GM23338 (cell line): Measurements from ENCODE around the gene EEIG2. TPM values are rescaled to one million over a fixed set of nuclear protein-coding genes. Genes with fewer than 3 reads are reported as not detected.

Experiments used
- ATAC-seq: fragments of 200-7000 bp; cut with Tn5 transposase; 3 replicates; pipeline ENCODE4 v1.9.1; 2020
- DNase-seq: peaks from one replicate; pipeline ENCODE4 v3.0.0-alpha.2; 2015; ENCODE audit warnings: low spot score
- H2AFZ ChIP-seq: fragments of 200-600 bp; sonication (generic); 2 replicates; pipeline ENCODE4 v1.8.0; 2016; ENCODE audit warnings: antibody characterized with exemption, mild to moderate bottlenecking, moderate library complexity
- H3F3A ChIP-seq: fragments of 200-600 bp; sonication (generic); replicated peaks from 2 replicates; pipeline ENCODE4 v1.8.0; 2017; ENCODE audit warnings: antibody characterized with exemption, mixed run types, low read depth
- H3K27ac ChIP-seq: fragments of 200-600 bp; sonication (generic); 2 replicates; pipeline ENCODE4 v1.6.1; 2016; ENCODE audit warnings: low read depth
- H3K27me3 ChIP-seq: fragments of 200-600 bp; sonication (generic); 2 replicates; pipeline ENCODE4 v1.8.0; 2016; ENCODE audit warnings: mild to moderate bottlenecking, mixed run types, moderate library complexity; ENCODE audit not compliant: insufficient read depth
- H3K36me3 ChIP-seq: fragments of 200-600 bp; sonication (generic); 2 replicates; pipeline ENCODE4 v1.8.0; 2016; ENCODE audit warnings: mild to moderate bottlenecking; ENCODE audit not compliant: insufficient read depth
- H3K4me1 ChIP-seq: fragments of 200-600 bp; sonication (generic); 2 replicates; pipeline ENCODE4 v1.8.0; 2016; ENCODE audit warnings: mild to moderate bottlenecking, moderate library complexity; ENCODE audit not compliant: insufficient read depth
- H3K4me2 ChIP-seq: fragments of 200-600 bp; sonication (generic); 2 replicates; pipeline ENCODE4 v1.7.1; 2017; ENCODE audit warnings: mixed run types
- H3K4me3 ChIP-seq: fragments of 200-600 bp; sonication (generic); 2 replicates; pipeline ENCODE4 v1.6.1; 2016; ENCODE audit warnings: mixed run types
- H3K79me2 ChIP-seq: fragments of 200-600 bp; sonication (generic); replicated peaks from 2 replicates; pipeline ENCODE4 v1.8.0; 2017; ENCODE audit warnings: mild to moderate bottlenecking; ENCODE audit not compliant: insufficient read depth
- H3K9me2 ChIP-seq: fragments of 200-600 bp; sonication (generic); 2 replicates; pipeline ENCODE4 v1.8.0; 2017; ENCODE audit not compliant: insufficient read depth
- H4K20me1 ChIP-seq: fragments of 200-600 bp; sonication (generic); replicated peaks from 2 replicates; pipeline ENCODE4 v1.8.0; 2017; ENCODE audit warnings: mild to moderate bottlenecking; ENCODE audit not compliant: insufficient read depth
- H3K27ac Mint-ChIP-seq: 2 replicates; pipeline ENCODE4 v1.8.0; 2020; ENCODE audit warnings: inconsistent platforms, mild to moderate bottlenecking, moderate library complexity, mixed read lengths
- H3K27me3 Mint-ChIP-seq: 3 replicates; pipeline ENCODE4 v1.8.0; 2022; ENCODE audit warnings: low read depth, mild to moderate bottlenecking, moderate library complexity, mixed read lengths, inconsistent platforms; ENCODE audit not compliant: insufficient read depth, poor library complexity
- H3K36me3 Mint-ChIP-seq: 3 replicates; pipeline ENCODE4 v1.8.0; 2021; ENCODE audit warnings: low read depth, mild to moderate bottlenecking, inconsistent platforms, moderate library complexity, mixed read lengths
- H3K4me1 Mint-ChIP-seq: 3 replicates; pipeline ENCODE4 v1.8.0; 2020; ENCODE audit warnings: mild to moderate bottlenecking, inconsistent platforms, mixed read lengths
- H3K4me3 Mint-ChIP-seq: 3 replicates; pipeline ENCODE4 v1.8.0; 2021; ENCODE audit warnings: moderate library complexity, mild to moderate bottlenecking, inconsistent platforms, mixed read lengths
- H3K9me3 Mint-ChIP-seq: 3 replicates; pipeline ENCODE4 v1.8.0; 2020; ENCODE audit warnings: moderate library complexity, mild to moderate bottlenecking, inconsistent platforms, mixed read lengths
- CREB1 ChIP-seq: fragments of 250-450 bp; sonication (Bioruptor Pico); IDR thresholded peaks from 2 replicates; pipeline ENCODE4 v1.5.0; 2020; ENCODE audit warnings: low read depth, mild to moderate bottlenecking, moderate library complexity
- CTCF ChIP-seq, 2 experiments: fragments of 200-600 bp in 1 of 2; sonication (generic) in 1 of 2; conservative IDR thresholded peaks; 2 replicates each; pipeline versions ENCODE4 v1.5.1 to v1.6.1; 2016 to 2017; ENCODE audit warnings: antibody characterized with exemption in 2 of 2, low read depth in 2 of 2, mild to moderate bottlenecking in 2 of 2, moderate library complexity in 1 of 2
- ETS1 ChIP-seq: IDR thresholded peaks from 2 replicates; pipeline ENCODE4 v1.6.1; 2016; ENCODE audit warnings: antibody characterized with exemption
- EZH2 ChIP-seq: fragments of 200-600 bp; sonication (generic); IDR thresholded peaks from one replicate; pipeline ENCODE4 v1.8.0; 2017; ENCODE audit warnings: antibody characterized with exemption, mild to moderate bottlenecking, low read depth; ENCODE audit not compliant: unreplicated experiment
- EZH2phosphoT487 ChIP-seq: fragments of 200-600 bp; sonication (generic); IDR thresholded peaks from one replicate; pipeline ENCODE4 v1.8.1; 2018; ENCODE audit warnings: antibody characterized with exemption; ENCODE audit not compliant: unreplicated experiment
- JUNB ChIP-seq: IDR thresholded peaks from one replicate; pipeline ENCODE4 v1.6.1; 2016; ENCODE audit warnings: antibody characterized with exemption; ENCODE audit not compliant: unreplicated experiment
- NANOG ChIP-seq: IDR thresholded peaks from 2 replicates; pipeline ENCODE4 v1.6.1; 2016; ENCODE audit warnings: antibody characterized with exemption, borderline replicate concordance
- POLR2AphosphoS5 ChIP-seq: IDR thresholded peaks from 2 replicates; pipeline ENCODE4 v1.6.1; 2016; ENCODE audit warnings: antibody characterized with exemption, low read depth
- REST ChIP-seq: IDR thresholded peaks from one replicate; pipeline ENCODE4 v1.6.1; 2018; ENCODE audit warnings: antibody characterized with exemption; ENCODE audit not compliant: unreplicated experiment
- STAT1 ChIP-seq: IDR thresholded peaks from one replicate; pipeline ENCODE4 v1.6.1; 2016; ENCODE audit warnings: antibody characterized with exemption; ENCODE audit not compliant: unreplicated experiment
- ZNF114 ChIP-seq: fragments of 250-450 bp; sonication (Bioruptor Pico); IDR thresholded peaks from 2 replicates; pipeline ENCODE4 v1.5.0; 2020; ENCODE audit warnings: mild to moderate bottlenecking, moderate library complexity
- ZNF331 ChIP-seq: fragments of 250-450 bp; sonication (Bioruptor Pico); IDR thresholded peaks from 2 replicates; pipeline ENCODE4 v1.5.0; 2020; ENCODE audit warnings: low read depth, mild to moderate bottlenecking, moderate library complexity
- ZNF462 ChIP-seq: fragments of 250-450 bp; sonication (Bioruptor Pico); IDR thresholded peaks from 2 replicates; pipeline ENCODE4 v1.5.0; 2020; ENCODE audit warnings: mild to moderate bottlenecking, moderate library complexity
- polyA plus RNA-seq: library from polyadenylated mRNA; unstranded; fragments of >200 nt; fragmentation: Nextera tagmentation; extraction: Ambion mirVana; gene quantifications from 2 replicates; pipeline ENCODE4 v1.2.1, GENCODE V29; 2016
- total RNA-seq: library from RNA; depleted of rRNA; stranded (reverse); fragments of >200 nt; shearing (Covaris generic); gene quantifications from 2 replicates; pipeline ENCODE4 v1.2.3, GENCODE V29; 2014

Gene EEIG2
- total and polyA plus RNA-seq, 2 experiments from 2014 or later, result 7.9 to 44.5 TPM

- peaks cover 6% of the 10 kb centered on the region; the same call in 1 of the 2 replicates for H3K4me1 ChIP-seq
- no peak for TF ChIP-seq ZNF462
- TF ChIP-seq REST, result no peak
- no peak for TF ChIP-seq ETS1
- no peak for TF ChIP-seq EZH2phosphoT487
- no peak for TF ChIP-seq POLR2AphosphoS5
- TF ChIP-seq JUNB, result no peak
- no peak for TF ChIP-seq STAT1
- no peak for TF ChIP-seq ZNF114 (CRISPR knock-in tag)
- no peak for TF ChIP-seq CREB1 (CRISPR knock-in tag)
- no peak for TF ChIP-seq ZNF331 (CRISPR knock-in tag)
- no peak for TF ChIP-seq NANOG
- TF ChIP-seq CTCF (conservative IDR thresholded peaks at IDR 0.05; ENCODE audit: low read depth in 2 of 2), result no peak
- TF ChIP-seq EZH2, result no peak
- H3K36me3 ChIP-seq, result no peaks in the 10 kb centered on the region
- no peaks in the 10 kb centered on the region for H3K27me3 ChIP-seq
- no peak overlapping the region for H3K4me3 Mint-ChIP-seq
- ATAC-seq (no peak), DNase-seq (no peak)
- H3K27ac ChIP-seq, result no peak overlapping the region
- H3K27me3 Mint-ChIP-seq, result no peaks in the 10 kb centered on the region
- H3K9me3 Mint-ChIP-seq, result no peaks in the 10 kb centered on the region
- H3K4me2 ChIP-seq, result no peak overlapping the region
- H4K20me1 ChIP-seq, result peaks cover 17% of the 10 kb centered on the region
- peaks cover 17% of the 10 kb centered on the region for H3K4me1 Mint-ChIP-seq
- H3K27ac Mint-ChIP-seq, result no peak overlapping the region
- H3K9me2 ChIP-seq, result no peaks in the 10 kb centered on the region
- peaks cover 75% of the 10 kb centered on the region for H3K79me2 ChIP-seq
- H3F3A ChIP-seq, result no peaks in the 10 kb centered on the region
- no peak overlapping the region for H2AFZ ChIP-seq
- H3K36me3 Mint-ChIP-seq, result no peaks in the 10 kb centered on the region
- no peak overlapping the region for H3K4me3 ChIP-seq
Measured at GRCh38 chr1:108592030-108592759, 32.3 kb downstream of the EEIG2 start.
